NCI-H1436 (cell line): ENCODE measurements around the gene COPS8.

Source experiments
- DNase-seq: peaks from one replicate; lab custom pipeline; 2025; lab: John Stamatoyannopoulos, UW

COPS8 gene

GRCh38 chr2:237101118-237101979 is 15.7 kb downstream of the COPS8 start:
- DNase-seq = no peak

- no peak for DNase-seq
Observed at GRCh38 chr2:237102428-237102827, 16.7 kb downstream of the COPS8 start.

GRCh38 chr2:237109421-237109934 is 23.8 kb downstream of the COPS8 start:
- DNase-seq = peak; percentile 63

- DNase-seq = no peak
Observed at GRCh38 chr2:237113026-237113795, 27.5 kb downstream of the COPS8 start.

- DNase-seq = no peak
Observed at GRCh38 chr2:237115870-237116269, 30.2 kb downstream of the COPS8 start.

GRCh38 chr2:237116431-237116830 is 30.7 kb downstream of the COPS8 start:
- DNase-seq = no peak

- no peak for DNase-seq
Observed at GRCh38 chr2:237118025-237118424, 32.3 kb downstream of the COPS8 start.

- DNase-seq = no peak
Observed at GRCh38 chr2:237118561-237119155, 33.0 kb downstream of the COPS8 start.

GRCh38 chr2:237120916-237121315 is 35.2 kb downstream of the COPS8 start:
- DNase-seq = no peak

- DNase-seq = no peak
Observed at GRCh38 chr2:237121321-237121720, 35.6 kb downstream of the COPS8 start.

GRCh38 chr2:237122214-237122666 is 36.6 kb downstream of the COPS8 start:
- peak; percentile 70 for DNase-seq

- DNase-seq = no peak
Observed at GRCh38 chr2:237124820-237125219, 39.1 kb downstream of the COPS8 start.

- no peak for DNase-seq
Observed at GRCh38 chr2:237125967-237126366, 40.3 kb downstream of the COPS8 start.

GRCh38 chr2:237126519-237127174 is 41.0 kb downstream of the COPS8 start:
- no peak for DNase-seq

GRCh38 chr2:237128026-237128703 is 42.5 kb downstream of the COPS8 start:
- DNase-seq = peak; percentile 54

- no peak for DNase-seq
Observed at GRCh38 chr2:237128845-237129592, 43.3 kb downstream of the COPS8 start.

- DNase-seq = no peak
Observed at GRCh38 chr2:237129625-237130263, 44.1 kb downstream of the COPS8 start.

GRCh38 chr2:237130562-237131421 is 45.1 kb downstream of the COPS8 start:
- DNase-seq = no peak
